GM12864 (cell line): ENCODE data around the gene SYNDIG1L.

Source experiments
- DNase-seq: peaks from one replicate; pipeline ENCODE4 v3.0.0-alpha.2; 2011; ENCODE audit warnings: low read depth
- H3K4me3 ChIP-seq: 2 replicates; pipeline ENCODE4 v1.5.1; 2011; ENCODE audit warnings: mild to moderate bottlenecking, low read depth, low read length, control low read depth
- CTCF ChIP-seq: IDR thresholded peaks from 2 replicates; pipeline ENCODE4 v1.5.1; 2011; ENCODE audit warnings: low read depth, mild to moderate bottlenecking, moderate library complexity, low read length, control low read depth, inconsistent platforms; ENCODE audit errors: missing control alignments

The SYNDIG1L gene

GRCh38 chr14:74434294-74434693, 8.3 kb upstream of the SYNDIG1L start:
- TF ChIP-seq CTCF: no peak
- no peak overlapping the region for H3K4me3 ChIP-seq
- DNase-seq: no peak

GRCh38 chr14:74429991-74430390, 4.0 kb upstream of the SYNDIG1L start:
- no peak for DNase-seq
- TF ChIP-seq CTCF: no peak
- H3K4me3 ChIP-seq: no peak overlapping the region

GRCh38 chr14:74429221-74429691, 3.2 kb upstream of the SYNDIG1L start:
- TF ChIP-seq CTCF: no peak
- DNase-seq: no peak
- H3K4me3 ChIP-seq: no peak overlapping the region

- DNase-seq: no peak
- TF ChIP-seq CTCF: no peak
- H3K4me3 ChIP-seq: no peak overlapping the region
Observed at GRCh38 chr14:74427651-74428050, 1.6 kb upstream of the SYNDIG1L start.

DNA sequence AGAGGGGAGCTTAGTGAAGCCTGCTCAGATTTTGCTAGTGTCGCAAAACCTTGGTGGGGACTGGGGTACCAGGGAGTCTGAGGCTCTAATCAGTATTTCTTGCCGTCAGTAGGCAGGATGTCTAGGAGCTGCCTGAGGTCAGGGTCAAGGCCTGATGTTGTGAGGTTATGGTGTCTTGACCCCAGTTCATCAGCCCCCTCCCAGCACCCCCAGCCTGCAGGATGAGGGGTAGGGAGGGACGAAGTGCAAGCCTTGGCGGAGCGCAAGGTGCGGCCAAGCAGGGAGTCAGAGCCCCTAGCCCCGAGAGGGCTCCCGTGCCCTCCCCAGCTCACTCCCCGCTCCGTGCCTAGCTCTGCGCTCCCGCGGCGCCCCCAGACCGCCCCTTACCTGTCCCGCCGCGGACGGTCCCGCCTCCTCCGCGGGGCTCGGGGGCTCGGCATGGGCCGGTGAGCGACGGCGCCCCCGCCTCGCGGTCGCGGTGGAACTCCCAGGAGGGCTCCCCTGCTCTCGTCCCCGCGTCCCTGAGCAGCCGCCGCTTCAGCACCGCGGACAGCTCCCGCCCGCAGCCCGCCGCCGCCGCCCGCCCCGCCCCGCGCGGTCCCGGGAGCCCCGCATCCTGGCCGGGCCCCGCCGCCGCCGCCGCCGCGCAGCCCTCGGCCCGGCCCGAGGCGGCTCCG, 347 bp downstream of the SYNDIG1L start:
- no peak for TF ChIP-seq CTCF
- DNase-seq: no peak
- no peak overlapping the region for H3K4me3 ChIP-seq

DNA sequence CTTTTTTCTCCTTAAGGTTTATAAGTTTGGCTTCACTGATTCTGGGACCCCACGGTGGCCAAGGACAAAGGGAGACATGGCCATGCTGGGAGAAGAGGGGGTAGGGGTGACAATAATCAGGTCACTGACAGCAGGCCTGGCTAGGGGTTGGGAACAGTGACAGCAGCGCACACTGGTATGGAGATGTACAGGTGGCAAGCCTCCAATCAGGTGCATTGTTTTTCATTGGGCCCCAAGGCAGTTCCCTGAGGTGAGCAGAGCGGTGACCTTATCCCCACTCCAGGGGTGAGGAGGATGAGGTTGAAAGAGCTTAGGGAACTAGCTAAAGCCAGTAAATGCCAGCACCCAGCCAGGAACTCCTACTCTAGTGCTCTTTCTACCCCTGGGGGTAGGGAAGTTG, 1.4 kb downstream of the SYNDIG1L start:
- H3K4me3 ChIP-seq: no peak overlapping the region
- no peak for TF ChIP-seq CTCF

DNA sequence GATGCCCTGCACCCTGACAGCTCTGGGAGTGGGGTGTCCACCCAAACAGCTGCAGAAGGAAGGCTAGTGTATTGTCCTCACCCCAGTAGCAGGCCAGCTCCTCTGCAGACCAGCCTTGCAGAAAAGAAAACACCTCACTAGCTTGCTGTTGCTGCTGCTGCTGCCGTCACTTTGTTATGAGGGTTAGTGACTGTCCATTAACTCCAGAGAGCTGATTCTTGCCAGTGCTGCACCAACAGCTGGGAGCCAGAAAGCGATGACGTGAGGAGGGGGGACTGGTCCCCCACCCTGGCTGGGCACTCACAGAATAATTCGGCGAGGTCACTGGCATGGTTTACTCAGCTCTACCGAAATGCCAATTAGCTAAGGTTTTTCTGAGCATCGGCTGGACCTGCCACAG, 2.8 kb downstream of the SYNDIG1L start:
- H3K4me3 ChIP-seq: no peak overlapping the region
- TF ChIP-seq CTCF: no peak
- DNase-seq: no peak

More for the DNA sequence above, 1.4 kb downstream of the SYNDIG1L start:
- no peak for DNase-seq
